Measurements from ENCODE around the gene ABHD2. TPM values are rescaled to one million over a fixed set of nuclear protein-coding genes. Genes with fewer than 3 reads are reported as not detected.

The ABHD2 gene
- total RNA-seq, 2 experiments from 2014 or later, result 36.0 to 39.2 TPM

DNA sequence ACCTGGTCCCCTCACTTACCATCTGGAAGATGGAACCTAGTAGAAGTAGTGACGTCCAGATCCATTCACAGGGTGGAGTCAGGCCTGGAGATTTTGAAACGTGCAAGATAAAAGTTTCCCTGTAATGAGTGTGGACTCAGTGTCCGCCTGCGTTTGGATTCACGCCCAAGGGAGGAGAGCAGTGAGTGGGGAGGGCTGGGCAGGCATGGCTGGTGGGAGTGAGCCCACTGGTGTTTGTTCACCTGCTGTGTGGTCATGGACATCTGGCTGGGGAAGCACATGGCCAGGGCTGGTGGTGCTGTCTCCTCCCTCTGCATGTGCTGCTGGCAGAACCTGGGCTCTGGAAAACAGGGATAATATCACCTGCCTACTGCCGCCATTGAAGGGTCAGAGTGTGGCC lies 96.1 kb downstream of the ABHD2 start:
- H3K36me3 ChIP-seq (ENCODE audit: insufficient read depth, low read length), result peaks cover 54% of the 10 kb centered on the region
- POLR2A ChIA-PET, result no interaction called here
- H3K4me3 Mint-ChIP-seq, result no peak overlapping the region

GRCh38 chr15:89184886-89185526 lies 96.8 kb downstream of the ABHD2 start:
- POLR2A ChIA-PET, result no interaction called here
- intact Hi-C loops (cut with DNase I, micrococcal nuclease), result no loop called here
- TF ChIP-seq, protein P1, sequence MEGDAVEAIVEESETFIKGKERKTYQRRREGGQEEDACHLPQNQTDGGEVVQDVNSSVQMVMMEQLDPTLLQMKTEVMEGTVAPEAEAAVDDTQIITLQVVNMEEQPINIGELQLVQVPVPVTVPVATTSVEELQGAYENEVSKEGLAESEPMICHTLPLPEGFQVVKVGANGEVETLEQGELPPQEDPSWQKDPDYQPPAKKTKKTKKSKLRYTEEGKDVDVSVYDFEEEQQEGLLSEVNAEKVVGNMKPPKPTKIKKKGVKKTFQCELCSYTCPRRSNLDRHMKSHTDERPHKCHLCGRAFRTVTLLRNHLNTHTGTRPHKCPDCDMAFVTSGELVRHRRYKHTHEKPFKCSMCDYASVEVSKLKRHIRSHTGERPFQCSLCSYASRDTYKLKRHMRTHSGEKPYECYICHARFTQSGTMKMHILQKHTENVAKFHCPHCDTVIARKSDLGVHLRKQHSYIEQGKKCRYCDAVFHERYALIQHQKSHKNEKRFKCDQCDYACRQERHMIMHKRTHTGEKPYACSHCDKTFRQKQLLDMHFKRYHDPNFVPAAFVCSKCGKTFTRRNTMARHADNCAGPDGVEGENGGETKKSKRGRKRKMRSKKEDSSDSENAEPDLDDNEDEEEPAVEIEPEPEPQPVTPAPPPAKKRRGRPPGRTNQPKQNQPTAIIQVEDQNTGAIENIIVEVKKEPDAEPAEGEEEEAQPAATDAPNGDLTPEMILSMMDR (IDR thresholded peaks at IDR 0.05), result no peak

More for the DNA sequence above, 96.1 kb downstream of the ABHD2 start:
- Histone ChIP-seq H3K9me3 (ENCODE audit: control insufficient read depth in 1 of 2, insufficient read depth in 1 of 2, low read length in 2 of 2) (no peaks in the 10 kb centered on the region), H3K27ac (ENCODE audit: low read depth in 1 of 2, low read length in 2 of 2) (no peak overlapping the region), H3K4me1 (ENCODE audit: insufficient read depth, low read length) (no peaks in the 10 kb centered on the region), H3K27me3 (ENCODE audit: control insufficient read depth in 1 of 2, insufficient read depth in 2 of 2, low read length in 2 of 2) (no peaks in the 10 kb centered on the region), H3K4me3 (ENCODE audit: low read length) (no peak overlapping the region)
- CTCF ChIA-PET, result no interaction called here
- H3K9me3 Mint-ChIP-seq, result no peaks in the 10 kb centered on the region
- TF ChIP-seq, protein P1 (IDR thresholded peaks at IDR 0.05), result no peak
- intact Hi-C loops (cut with DNase I, micrococcal nuclease), result no loop called here
- no peak overlapping the region for H3K27ac Mint-ChIP-seq
- no peaks in the 10 kb centered on the region for H3K4me1 Mint-ChIP-seq (ENCODE audit: low read depth)
- no peaks in the 10 kb centered on the region for H3K27me3 Mint-ChIP-seq
- DNase-seq (no peak), ATAC-seq (ENCODE audit: poor library complexity) (no peak)
- peaks cover 72% of the 10 kb centered on the region for H3K36me3 Mint-ChIP-seq (ENCODE audit: low read depth)

DNA sequence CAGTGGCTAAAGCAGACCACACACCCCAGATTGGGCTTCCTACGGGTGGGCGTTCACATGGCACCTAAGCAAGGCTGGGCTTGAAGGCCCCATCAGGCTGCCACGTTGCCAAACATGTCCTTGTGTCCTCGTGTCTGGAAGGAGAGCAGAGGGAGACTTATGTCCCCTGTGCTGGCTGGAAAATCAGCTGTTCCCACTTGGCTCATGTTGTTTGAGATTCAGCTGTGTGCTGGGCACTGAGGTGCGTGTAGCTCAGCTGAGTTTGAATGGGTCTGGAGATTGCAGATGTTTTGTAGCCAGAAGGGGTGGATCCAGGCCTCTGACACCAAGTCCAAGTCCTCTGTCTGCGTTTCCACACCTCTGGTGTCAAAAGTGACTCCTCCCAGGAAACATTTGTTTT lies 98.5 kb downstream of the ABHD2 start:
- Histone ChIP-seq H3K27me3 (ENCODE audit: control insufficient read depth in 1 of 2, insufficient read depth in 2 of 2, low read length in 2 of 2) (no peaks in the 10 kb centered on the region), H3K9me3 (ENCODE audit: control insufficient read depth in 1 of 2, insufficient read depth in 1 of 2, low read length in 2 of 2) (no peaks in the 10 kb centered on the region), H3K36me3 (ENCODE audit: insufficient read depth, low read length) (peaks cover 70% of the 10 kb centered on the region), H3K27ac (ENCODE audit: low read depth in 1 of 2, low read length in 2 of 2) (no peak overlapping the region), H3K4me3 (ENCODE audit: low read length) (no peak overlapping the region), H3K4me1 (ENCODE audit: insufficient read depth, low read length) (no peaks in the 10 kb centered on the region)
- intact Hi-C loops (cut with DNase I, micrococcal nuclease), result no loop called here
- POLR2A ChIA-PET, result no interaction called here
- TF ChIP-seq, protein P1 (IDR thresholded peaks at IDR 0.05), result no peak
- H3K36me3 Mint-ChIP-seq (ENCODE audit: low read depth), result peaks cover 78% of the 10 kb centered on the region
- H3K27me3 Mint-ChIP-seq, result no peaks in the 10 kb centered on the region
- H3K9me3 Mint-ChIP-seq, result no peaks in the 10 kb centered on the region
- H3K4me3 Mint-ChIP-seq, result no peak overlapping the region
- ATAC-seq (ENCODE audit: poor library complexity), result no peak
- H3K27ac Mint-ChIP-seq, result no peak overlapping the region
- no peak for DNase-seq
- CTCF ChIA-PET, result no interaction called here
- H3K4me1 Mint-ChIP-seq (ENCODE audit: low read depth), result no peaks in the 10 kb centered on the region

More at GRCh38 chr15:89184886-89185526, 96.8 kb downstream of the ABHD2 start:
- Histone ChIP-seq H3K36me3 (ENCODE audit: insufficient read depth, low read length) (peaks cover 61% of the 10 kb centered on the region), H3K9me3 (ENCODE audit: control insufficient read depth in 1 of 2, insufficient read depth in 1 of 2, low read length in 2 of 2) (no peaks in the 10 kb centered on the region), H3K4me3 (ENCODE audit: low read length) (no peak overlapping the region), H3K4me1 (ENCODE audit: insufficient read depth, low read length) (no peaks in the 10 kb centered on the region), H3K27me3 (ENCODE audit: control insufficient read depth in 1 of 2, insufficient read depth in 2 of 2, low read length in 2 of 2) (no peaks in the 10 kb centered on the region), H3K27ac (ENCODE audit: low read depth in 1 of 2, low read length in 2 of 2) (no peak overlapping the region)
- Mint-ChIP-seq H3K4me3 (no peak overlapping the region), H3K27ac (no peak overlapping the region), H3K4me1 (ENCODE audit: low read depth) (no peaks in the 10 kb centered on the region), H3K27me3 (no peaks in the 10 kb centered on the region), H3K36me3 (ENCODE audit: low read depth) (peaks cover 73% of the 10 kb centered on the region), H3K9me3 (no peaks in the 10 kb centered on the region)
- ATAC-seq (ENCODE audit: poor library complexity) (no peak), DNase-seq (no peak)
- CTCF ChIA-PET, result no interaction called here

Data from CD4-positive, alpha-beta T cell (primary cell).